K562 (cell line): ENCODE measurements around the gene WTAP. TPM values are rescaled to one million over a fixed set of nuclear protein-coding genes. Genes with fewer than 3 reads are reported as not detected.

Experiments used
- CSDE1 ChIP-seq, 2 experiments: fragments of 450-650 bp; IDR thresholded peaks; 2 replicates each; pipeline ENCODE4 v1.6.1; 2016; ENCODE audit warnings: mild to moderate bottlenecking in 1 of 2
- RAD21 ChIP-seq, 2 experiments: fragments of 250-450 bp in 1 of 2; fragments of 450-650 bp in 1 of 2; sonication (Bioruptor Pico) in 1 of 2; formaldehyde crosslinking in 1 of 2; IDR thresholded peaks in 1 of 2; conservative IDR thresholded peaks in 1 of 2; 2 replicates each; pipeline versions ENCODE4 v1.4.0 to v1.8.0; 2020 to 2022; ENCODE audit warnings: mild to moderate bottlenecking in 2 of 2, moderate library complexity in 1 of 2
- ZEB2 ChIP-seq: fragments of 450-650 bp; IDR thresholded peaks from 2 replicates; pipeline ENCODE4 v1.6.1; 2016
- polyA plus RNA-seq, 8 experiments: library from polyadenylated mRNA; depleted of rRNA in 4 of 8; stranded (reverse) in 5 of 8; unstranded in 3 of 8; fragments of >200 nt; fragmentation: Nextera tagmentation in 2 of 8; fragmentation: Illumina TruSeq in 1 of 8; extraction: Ambion mirVana in 2 of 8; extraction: Trizol in 1 of 8; gene quantifications; 2 replicates each; pipeline versions ENCODE4 v1.2.1 to v1.2.3, GENCODE V29; 2011 to 2014; ENCODE audit warnings: inconsistent platforms in 1 of 8, missing spikeins in 1 of 8
- total RNA-seq, 7 experiments: library from RNA; depleted of rRNA in 6 of 7; stranded (reverse); fragments of >200 nt in 6 of 7; fragmentation: Illumina TruSeq in 2 of 7; extraction: Trizol in 2 of 7; gene quantifications; 2 replicates each; pipeline versions ENCODE4 v1.2.1 to v1.2.3, GENCODE V29; 2011 to 2021; ENCODE audit warnings: low replicate concordance in 1 of 7
- TF ChIP-seq, protein P1 (sequence below), 2 experiments: fragments of 450-650 bp in 1 of 2; sonication (generic) in 1 of 2; formaldehyde crosslinking in 1 of 2; IDR thresholded peaks; 2 replicates each; pipeline versions ENCODE4 v1.7.1 to v1.9.0; 2016 to 2022; ENCODE audit warnings: inconsistent platforms in 1 of 2, mild to moderate bottlenecking in 1 of 2, missing genetic modification reagents in 1 of 2
- TF ChIP-seq, protein P2 (sequence below): sonication (generic); formaldehyde crosslinking; IDR thresholded peaks from 2 replicates; pipeline ENCODE4 v1.5.0; 2020; ENCODE audit warnings: missing genetic modification reagents
- TF ChIP-seq, protein P3 (sequence below): fragments of 450-650 bp; IDR thresholded peaks from 2 replicates; pipeline ENCODE4 v1.6.1; 2017; ENCODE audit warnings: antibody characterized with exemption
- TF ChIP-seq, protein P4 (sequence below): fragments of 450-650 bp; IDR thresholded peaks from 2 replicates; pipeline ENCODE4 v1.6.1; 2016; ENCODE audit warnings: mild to moderate bottlenecking
- TF ChIP-seq, protein P5 (sequence below), 3 experiments: IDR thresholded peaks in 2 of 3; conservative IDR thresholded peaks in 1 of 3; 2 replicates each; pipeline ENCODE4 v1.5.1; 2011 to 2012; ENCODE audit warnings: low read length in 3 of 3, mild to moderate bottlenecking in 3 of 3, control low read depth in 2 of 3, improper control_type of control experiment in 1 of 3, inconsistent platforms in 1 of 3, low read depth in 1 of 3, mixed read lengths in 1 of 3, moderate library complexity in 1 of 3; ENCODE audit not compliant: insufficient read depth in 2 of 3

Gene WTAP
- total and polyA plus RNA-seq, 9 of the 15 experiments (the other 6 are each of a cell fraction or from before 2014, with no cell fraction given): 52.4 to 156 (median 110) TPM

DNA sequence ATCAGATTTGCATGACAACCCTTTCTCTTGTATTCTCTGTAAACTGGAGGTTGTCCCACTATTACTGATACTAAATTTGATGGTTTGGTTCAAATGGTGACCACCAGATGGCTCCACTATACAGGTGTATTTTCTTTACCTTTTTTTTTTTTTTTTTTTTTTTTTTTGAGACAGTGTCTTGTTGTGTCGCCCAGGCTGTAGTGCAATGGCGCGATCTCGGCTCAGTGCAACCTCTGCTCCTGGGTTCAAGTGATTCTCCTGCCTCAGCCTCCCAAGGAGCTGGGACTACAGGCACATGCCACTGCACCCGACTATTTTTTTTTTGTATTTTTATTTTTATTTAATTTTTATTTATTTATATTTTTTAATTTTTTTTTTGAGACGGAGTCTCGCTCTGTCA is 6.6 kb upstream of the WTAP start (continued):
- TF ChIP-seq, protein P1, sequence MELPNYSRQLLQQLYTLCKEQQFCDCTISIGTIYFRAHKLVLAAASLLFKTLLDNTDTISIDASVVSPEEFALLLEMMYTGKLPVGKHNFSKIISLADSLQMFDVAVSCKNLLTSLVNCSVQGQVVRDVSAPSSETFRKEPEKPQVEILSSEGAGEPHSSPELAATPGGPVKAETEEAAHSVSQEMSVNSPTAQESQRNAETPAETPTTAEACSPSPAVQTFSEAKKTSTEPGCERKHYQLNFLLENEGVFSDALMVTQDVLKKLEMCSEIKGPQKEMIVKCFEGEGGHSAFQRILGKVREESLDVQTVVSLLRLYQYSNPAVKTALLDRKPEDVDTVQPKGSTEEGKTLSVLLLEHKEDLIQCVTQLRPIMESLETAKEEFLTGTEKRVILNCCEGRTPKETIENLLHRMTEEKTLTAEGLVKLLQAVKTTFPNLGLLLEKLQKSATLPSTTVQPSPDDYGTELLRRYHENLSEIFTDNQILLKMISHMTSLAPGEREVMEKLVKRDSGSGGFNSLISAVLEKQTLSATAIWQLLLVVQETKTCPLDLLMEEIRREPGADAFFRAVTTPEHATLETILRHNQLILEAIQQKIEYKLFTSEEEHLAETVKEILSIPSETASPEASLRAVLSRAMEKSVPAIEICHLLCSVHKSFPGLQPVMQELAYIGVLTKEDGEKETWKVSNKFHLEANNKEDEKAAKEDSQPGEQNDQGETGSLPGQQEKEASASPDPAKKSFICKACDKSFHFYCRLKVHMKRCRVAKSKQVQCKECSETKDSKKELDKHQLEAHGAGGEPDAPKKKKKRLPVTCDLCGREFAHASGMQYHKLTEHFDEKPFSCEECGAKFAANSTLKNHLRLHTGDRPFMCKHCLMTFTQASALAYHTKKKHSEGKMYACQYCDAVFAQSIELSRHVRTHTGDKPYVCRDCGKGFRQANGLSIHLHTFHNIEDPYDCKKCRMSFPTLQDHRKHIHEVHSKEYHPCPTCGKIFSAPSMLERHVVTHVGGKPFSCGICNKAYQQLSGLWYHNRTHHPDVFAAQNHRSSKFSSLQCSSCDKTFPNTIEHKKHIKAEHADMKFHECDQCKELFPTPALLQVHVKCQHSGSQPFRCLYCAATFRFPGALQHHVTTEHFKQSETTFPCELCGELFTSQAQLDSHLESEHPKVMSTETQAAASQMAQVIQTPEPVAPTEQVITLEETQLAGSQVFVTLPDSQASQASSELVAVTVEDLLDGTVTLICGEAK (IDR thresholded peaks at IDR 0.05): peak; percentile 59
- TF ChIP-seq, protein P1 (CRISPR knock-in tag; IDR thresholded peaks at IDR 0.05): no peak
- TF ChIP-seq RAD21 (CRISPR knock-in tag; conservative IDR thresholded peaks at IDR 0.05 in 1 of 2, IDR thresholded peaks at IDR 0.05 in 1 of 2): peak; percentile 17 to 18; a peak in 1 of 4 replicates
- TF ChIP-seq ZEB2: peak; percentile 71
- TF ChIP-seq CSDE1 (IDR thresholded peaks at IDR 0.05): no peak
- TF ChIP-seq, protein P2, sequence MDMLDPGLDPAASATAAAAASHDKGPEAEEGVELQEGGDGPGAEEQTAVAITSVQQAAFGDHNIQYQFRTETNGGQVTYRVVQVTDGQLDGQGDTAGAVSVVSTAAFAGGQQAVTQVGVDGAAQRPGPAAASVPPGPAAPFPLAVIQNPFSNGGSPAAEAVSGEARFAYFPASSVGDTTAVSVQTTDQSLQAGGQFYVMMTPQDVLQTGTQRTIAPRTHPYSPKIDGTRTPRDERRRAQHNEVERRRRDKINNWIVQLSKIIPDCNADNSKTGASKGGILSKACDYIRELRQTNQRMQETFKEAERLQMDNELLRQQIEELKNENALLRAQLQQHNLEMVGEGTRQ (CRISPR knock-in tag): no peak
- TF ChIP-seq, protein P3, sequence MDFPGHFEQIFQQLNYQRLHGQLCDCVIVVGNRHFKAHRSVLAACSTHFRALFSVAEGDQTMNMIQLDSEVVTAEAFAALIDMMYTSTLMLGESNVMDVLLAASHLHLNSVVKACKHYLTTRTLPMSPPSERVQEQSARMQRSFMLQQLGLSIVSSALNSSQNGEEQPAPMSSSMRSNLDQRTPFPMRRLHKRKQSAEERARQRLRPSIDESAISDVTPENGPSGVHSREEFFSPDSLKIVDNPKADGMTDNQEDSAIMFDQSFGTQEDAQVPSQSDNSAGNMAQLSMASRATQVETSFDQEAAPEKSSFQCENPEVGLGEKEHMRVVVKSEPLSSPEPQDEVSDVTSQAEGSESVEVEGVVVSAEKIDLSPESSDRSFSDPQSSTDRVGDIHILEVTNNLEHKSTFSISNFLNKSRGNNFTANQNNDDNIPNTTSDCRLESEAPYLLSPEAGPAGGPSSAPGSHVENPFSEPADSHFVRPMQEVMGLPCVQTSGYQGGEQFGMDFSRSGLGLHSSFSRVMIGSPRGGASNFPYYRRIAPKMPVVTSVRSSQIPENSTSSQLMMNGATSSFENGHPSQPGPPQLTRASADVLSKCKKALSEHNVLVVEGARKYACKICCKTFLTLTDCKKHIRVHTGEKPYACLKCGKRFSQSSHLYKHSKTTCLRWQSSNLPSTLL: no peak
- TF ChIP-seq, protein P4, sequence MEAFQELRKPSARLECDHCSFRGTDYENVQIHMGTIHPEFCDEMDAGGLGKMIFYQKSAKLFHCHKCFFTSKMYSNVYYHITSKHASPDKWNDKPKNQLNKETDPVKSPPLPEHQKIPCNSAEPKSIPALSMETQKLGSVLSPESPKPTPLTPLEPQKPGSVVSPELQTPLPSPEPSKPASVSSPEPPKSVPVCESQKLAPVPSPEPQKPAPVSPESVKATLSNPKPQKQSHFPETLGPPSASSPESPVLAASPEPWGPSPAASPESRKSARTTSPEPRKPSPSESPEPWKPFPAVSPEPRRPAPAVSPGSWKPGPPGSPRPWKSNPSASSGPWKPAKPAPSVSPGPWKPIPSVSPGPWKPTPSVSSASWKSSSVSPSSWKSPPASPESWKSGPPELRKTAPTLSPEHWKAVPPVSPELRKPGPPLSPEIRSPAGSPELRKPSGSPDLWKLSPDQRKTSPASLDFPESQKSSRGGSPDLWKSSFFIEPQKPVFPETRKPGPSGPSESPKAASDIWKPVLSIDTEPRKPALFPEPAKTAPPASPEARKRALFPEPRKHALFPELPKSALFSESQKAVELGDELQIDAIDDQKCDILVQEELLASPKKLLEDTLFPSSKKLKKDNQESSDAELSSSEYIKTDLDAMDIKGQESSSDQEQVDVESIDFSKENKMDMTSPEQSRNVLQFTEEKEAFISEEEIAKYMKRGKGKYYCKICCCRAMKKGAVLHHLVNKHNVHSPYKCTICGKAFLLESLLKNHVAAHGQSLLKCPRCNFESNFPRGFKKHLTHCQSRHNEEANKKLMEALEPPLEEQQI: 0 out of 2 replicates have a peak, but pooled peaks have one; percentile 21
- TF ChIP-seq, protein P5, sequence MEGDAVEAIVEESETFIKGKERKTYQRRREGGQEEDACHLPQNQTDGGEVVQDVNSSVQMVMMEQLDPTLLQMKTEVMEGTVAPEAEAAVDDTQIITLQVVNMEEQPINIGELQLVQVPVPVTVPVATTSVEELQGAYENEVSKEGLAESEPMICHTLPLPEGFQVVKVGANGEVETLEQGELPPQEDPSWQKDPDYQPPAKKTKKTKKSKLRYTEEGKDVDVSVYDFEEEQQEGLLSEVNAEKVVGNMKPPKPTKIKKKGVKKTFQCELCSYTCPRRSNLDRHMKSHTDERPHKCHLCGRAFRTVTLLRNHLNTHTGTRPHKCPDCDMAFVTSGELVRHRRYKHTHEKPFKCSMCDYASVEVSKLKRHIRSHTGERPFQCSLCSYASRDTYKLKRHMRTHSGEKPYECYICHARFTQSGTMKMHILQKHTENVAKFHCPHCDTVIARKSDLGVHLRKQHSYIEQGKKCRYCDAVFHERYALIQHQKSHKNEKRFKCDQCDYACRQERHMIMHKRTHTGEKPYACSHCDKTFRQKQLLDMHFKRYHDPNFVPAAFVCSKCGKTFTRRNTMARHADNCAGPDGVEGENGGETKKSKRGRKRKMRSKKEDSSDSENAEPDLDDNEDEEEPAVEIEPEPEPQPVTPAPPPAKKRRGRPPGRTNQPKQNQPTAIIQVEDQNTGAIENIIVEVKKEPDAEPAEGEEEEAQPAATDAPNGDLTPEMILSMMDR (IDR thresholded peaks at IDR 0.05 in 2 of 3, conservative IDR thresholded peaks at IDR 0.05 in 1 of 3; ENCODE audit: insufficient read depth in 2 of 3, low read depth in 1 of 3, low read length in 3 of 3): peak; percentile 21 to 59 (median 41); a peak in 4 of 6 replicates
